ENCODE results near the gene TAL1. TPM values are rescaled to one million over a fixed set of nuclear protein-coding genes. Genes with fewer than 3 reads are reported as not detected.
"Not testable (repeated sequence)": the region's sequence is repeated elsewhere in the genome, so short reads cannot be mapped to it uniquely, and the experiment has no call there.

The TAL1 gene
- total RNA-seq, 6 experiments from 2014 or later = 0.43 to 4.5 (median 1.8) TPM

GRCh38 chr1:47201179-47201578 is 30.8 kb downstream of the TAL1 start:
- ATAC-seq = no peak
- Histone ChIP-seq H3K27me3 (no peaks in the 10 kb centered on the region), H3K9me3 (no peaks in the 10 kb centered on the region), H3K27ac (no peak overlapping the region), H3K4me1 (no peaks in the 10 kb centered on the region), H3K4me3 (no peak overlapping the region), H3K36me3 (no peaks in the 10 kb centered on the region)
- TF ChIP-seq, protein P1, sequence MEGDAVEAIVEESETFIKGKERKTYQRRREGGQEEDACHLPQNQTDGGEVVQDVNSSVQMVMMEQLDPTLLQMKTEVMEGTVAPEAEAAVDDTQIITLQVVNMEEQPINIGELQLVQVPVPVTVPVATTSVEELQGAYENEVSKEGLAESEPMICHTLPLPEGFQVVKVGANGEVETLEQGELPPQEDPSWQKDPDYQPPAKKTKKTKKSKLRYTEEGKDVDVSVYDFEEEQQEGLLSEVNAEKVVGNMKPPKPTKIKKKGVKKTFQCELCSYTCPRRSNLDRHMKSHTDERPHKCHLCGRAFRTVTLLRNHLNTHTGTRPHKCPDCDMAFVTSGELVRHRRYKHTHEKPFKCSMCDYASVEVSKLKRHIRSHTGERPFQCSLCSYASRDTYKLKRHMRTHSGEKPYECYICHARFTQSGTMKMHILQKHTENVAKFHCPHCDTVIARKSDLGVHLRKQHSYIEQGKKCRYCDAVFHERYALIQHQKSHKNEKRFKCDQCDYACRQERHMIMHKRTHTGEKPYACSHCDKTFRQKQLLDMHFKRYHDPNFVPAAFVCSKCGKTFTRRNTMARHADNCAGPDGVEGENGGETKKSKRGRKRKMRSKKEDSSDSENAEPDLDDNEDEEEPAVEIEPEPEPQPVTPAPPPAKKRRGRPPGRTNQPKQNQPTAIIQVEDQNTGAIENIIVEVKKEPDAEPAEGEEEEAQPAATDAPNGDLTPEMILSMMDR (IDR thresholded peaks at IDR 0.05) = no peak
- TF ChIP-seq POLR2A (IDR thresholded peaks at IDR 0.05) = no peak
- 45% methylated on average over 3 of the region's 4 CpGs for WGBS (ENCODE audit: insufficient coverage, low coverage, low lambda C conversion rate, missing lambda C conversion rate)
- intact Hi-C loops (cut with DNase I) = no loop called here
- DNase-seq = no peak

DNA sequence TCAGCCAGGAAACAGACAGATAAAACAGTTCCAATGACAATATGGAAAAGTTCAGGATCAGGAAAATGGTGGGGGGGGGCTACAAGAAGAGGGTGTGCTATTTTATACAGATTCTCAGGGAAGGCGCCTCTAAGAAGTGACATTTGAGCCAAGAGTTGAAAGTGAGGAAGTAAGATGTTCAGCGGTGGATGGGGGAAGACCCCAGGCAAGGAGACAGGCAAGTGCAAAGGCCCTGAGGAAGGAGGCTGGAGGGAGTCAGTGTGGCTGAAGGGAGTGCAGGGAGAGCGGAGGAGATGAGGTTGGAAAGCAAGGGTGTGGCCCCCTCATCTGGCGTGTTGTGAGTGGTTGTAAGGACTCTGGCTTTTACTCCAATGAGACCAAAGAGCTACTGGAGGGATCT is 33.8 kb downstream of the TAL1 start:
- Histone ChIP-seq H3K4me3 (no peak overlapping the region), H3K9me3 (no peaks in the 10 kb centered on the region), H3K27ac (no peak overlapping the region), H3K36me3 (no peaks in the 10 kb centered on the region), H3K4me1 (no peaks in the 10 kb centered on the region), H3K27me3 (no peaks in the 10 kb centered on the region)
- no peak for DNase-seq
- intact Hi-C loops (cut with DNase I) = no loop called here
- TF ChIP-seq, protein P1 (IDR thresholded peaks at IDR 0.05) = no peak
- TF ChIP-seq POLR2A (IDR thresholded peaks at IDR 0.05) = no peak
- WGBS (ENCODE audit: insufficient coverage, low coverage, low lambda C conversion rate, missing lambda C conversion rate) = 60% methylated on average over 3 of the region's 4 CpGs
- no peak for ATAC-seq

- ATAC-seq = no peak
- H3K27ac ChIP-seq = no peak overlapping the region
- peaks cover 0 to 10% (median 0%) of the 10 kb centered on the region in 4 donors for H3K4me1 ChIP-seq
- no peaks in the 10 kb centered on the region for H3K9me3 ChIP-seq
- TF ChIP-seq, protein P1 (IDR thresholded peaks at IDR 0.05) = no peak
- no peak for TF ChIP-seq POLR2A (IDR thresholded peaks at IDR 0.05)
- no peaks in the 10 kb centered on the region for H3K27me3 ChIP-seq
- intact Hi-C loops (cut with DNase I) = no loop called here
- WGBS (ENCODE audit: insufficient coverage, low coverage, low lambda C conversion rate, missing lambda C conversion rate) = no CpG with 5 or more reads among the region's 3 CpGs
- no peaks in the 10 kb centered on the region for H3K36me3 ChIP-seq
- no peak for DNase-seq
- no peak overlapping the region for H3K4me3 ChIP-seq
Measured at GRCh38 chr1:47196622-47197021, 35.4 kb downstream of the TAL1 start.

DNA sequence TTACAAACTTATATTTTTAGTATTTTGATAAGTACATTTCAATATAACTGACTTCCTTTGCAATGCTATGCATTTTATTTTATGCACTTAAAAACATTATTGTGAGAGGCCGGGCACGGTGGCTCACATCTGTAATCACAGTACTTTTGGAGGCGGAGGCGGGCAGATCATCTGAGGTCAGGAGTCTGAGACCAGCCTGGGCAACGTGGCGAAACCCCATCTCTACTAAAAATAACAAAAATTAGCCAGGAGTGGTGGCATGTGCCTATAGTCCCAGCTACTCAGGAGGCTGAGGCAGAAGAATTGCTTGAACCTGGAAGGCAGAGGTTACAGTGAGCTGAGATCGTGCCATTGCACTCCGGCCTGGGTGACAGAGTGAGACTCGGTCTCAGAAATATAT is 36.0 kb downstream of the TAL1 start:
- DNase-seq; H3K9me3 ChIP-seq; H3K36me3 ChIP-seq; ATAC-seq; H3K4me3 ChIP-seq; H3K27ac ChIP-seq; H3K27me3 ChIP-seq; intact Hi-C loops (cut with DNase I): not testable (repeated sequence)
- 82% methylated on average over 9 of the region's 9 CpGs for WGBS (ENCODE audit: insufficient coverage, low coverage, low lambda C conversion rate, missing lambda C conversion rate)
- peaks cover 0 to 13% (median 0%) of the 10 kb centered on the region in 4 donors for H3K4me1 ChIP-seq

DNA sequence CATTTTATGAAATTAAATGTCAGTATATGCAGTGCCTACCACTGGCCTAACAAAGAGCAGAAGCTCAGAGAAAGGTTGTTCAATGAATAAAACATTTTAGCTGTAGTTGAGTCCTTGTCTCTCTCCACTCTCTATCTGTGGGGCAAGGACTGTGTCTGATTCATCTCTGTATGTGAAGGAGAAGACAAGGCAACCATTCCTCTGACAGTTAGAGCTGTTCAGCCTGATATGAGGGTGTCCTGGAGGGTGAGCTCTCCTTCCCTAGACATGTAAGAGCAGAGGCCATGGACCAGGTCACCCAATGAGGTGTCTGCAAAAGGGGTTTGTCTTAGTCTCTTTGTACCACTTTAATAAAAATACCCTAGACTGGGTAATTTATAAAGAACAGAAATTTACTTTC is 37.7 kb downstream of the TAL1 start:
- ATAC-seq (no peak), DNase-seq (no peak)
- TF ChIP-seq, protein P1 (IDR thresholded peaks at IDR 0.05) = no peak
- no peak for TF ChIP-seq POLR2A (IDR thresholded peaks at IDR 0.05)
- Histone ChIP-seq H3K9me3 (no peaks in the 10 kb centered on the region), H3K36me3 (no peaks in the 10 kb centered on the region), H3K4me1 (peaks cover 0 to 21% (median 0%) of the 10 kb centered on the region in 4 donors), H3K4me3 (no peak overlapping the region), H3K27ac (no peak overlapping the region), H3K27me3 (no peaks in the 10 kb centered on the region)
- intact Hi-C loops (cut with DNase I) = no loop called here

- WGBS (ENCODE audit: insufficient coverage, low coverage, low lambda C conversion rate, missing lambda C conversion rate) = 68% methylated on average over 7 of the region's 10 CpGs
- H3K27ac ChIP-seq; ATAC-seq; H3K9me3 ChIP-seq; H3K36me3 ChIP-seq; H3K4me3 ChIP-seq; H3K27me3 ChIP-seq; intact Hi-C loops (cut with DNase I): not testable (repeated sequence)
- H3K4me1 ChIP-seq = peaks cover 0 to 21% (median 0%) of the 10 kb centered on the region in 4 donors
- DNase-seq = peak in 1 of 3 donors; percentile 19
Measured at GRCh38 chr1:47193496-47193895, 38.5 kb downstream of the TAL1 start.

Data from right lobe of liver (tissue), 6 donors.